GM23338 (cell line): ENCODE results near the gene CCN2. TPM values are rescaled to one million over a fixed set of nuclear protein-coding genes. Genes with fewer than 3 reads are reported as not detected.
"Not testable (repeated sequence)": the region's sequence is repeated elsewhere in the genome, so short reads cannot be mapped to it uniquely, and the experiment has no call there.

Experiments used
- ATAC-seq: fragments of 200-7000 bp; cut with Tn5 transposase; 3 replicates; pipeline ENCODE4 v1.9.1; 2020
- DNase-seq: peaks from one replicate; pipeline ENCODE4 v3.0.0-alpha.2; 2015; ENCODE audit warnings: low spot score
- H2AFZ ChIP-seq: fragments of 200-600 bp; sonication (generic); 2 replicates; pipeline ENCODE4 v1.8.0; 2016; ENCODE audit warnings: antibody characterized with exemption, mild to moderate bottlenecking, moderate library complexity
- H3F3A ChIP-seq: fragments of 200-600 bp; sonication (generic); replicated peaks from 2 replicates; pipeline ENCODE4 v1.8.0; 2017; ENCODE audit warnings: antibody characterized with exemption, mixed run types, low read depth
- H3K27ac ChIP-seq: fragments of 200-600 bp; sonication (generic); 2 replicates; pipeline ENCODE4 v1.6.1; 2016; ENCODE audit warnings: low read depth
- H3K27me3 ChIP-seq: fragments of 200-600 bp; sonication (generic); 2 replicates; pipeline ENCODE4 v1.8.0; 2016; ENCODE audit warnings: mild to moderate bottlenecking, mixed run types, moderate library complexity; ENCODE audit not compliant: insufficient read depth
- H3K36me3 ChIP-seq: fragments of 200-600 bp; sonication (generic); 2 replicates; pipeline ENCODE4 v1.8.0; 2016; ENCODE audit warnings: mild to moderate bottlenecking; ENCODE audit not compliant: insufficient read depth
- H3K4me1 ChIP-seq: fragments of 200-600 bp; sonication (generic); 2 replicates; pipeline ENCODE4 v1.8.0; 2016; ENCODE audit warnings: mild to moderate bottlenecking, moderate library complexity; ENCODE audit not compliant: insufficient read depth
- H3K4me2 ChIP-seq: fragments of 200-600 bp; sonication (generic); 2 replicates; pipeline ENCODE4 v1.7.1; 2017; ENCODE audit warnings: mixed run types
- H3K4me3 ChIP-seq: fragments of 200-600 bp; sonication (generic); 2 replicates; pipeline ENCODE4 v1.6.1; 2016; ENCODE audit warnings: mixed run types
- H3K79me2 ChIP-seq: fragments of 200-600 bp; sonication (generic); replicated peaks from 2 replicates; pipeline ENCODE4 v1.8.0; 2017; ENCODE audit warnings: mild to moderate bottlenecking; ENCODE audit not compliant: insufficient read depth
- H3K9me2 ChIP-seq: fragments of 200-600 bp; sonication (generic); 2 replicates; pipeline ENCODE4 v1.8.0; 2017; ENCODE audit not compliant: insufficient read depth
- H4K20me1 ChIP-seq: fragments of 200-600 bp; sonication (generic); replicated peaks from 2 replicates; pipeline ENCODE4 v1.8.0; 2017; ENCODE audit warnings: mild to moderate bottlenecking; ENCODE audit not compliant: insufficient read depth
- H3K27ac Mint-ChIP-seq: 2 replicates; pipeline ENCODE4 v1.8.0; 2020; ENCODE audit warnings: inconsistent platforms, mild to moderate bottlenecking, moderate library complexity, mixed read lengths
- H3K27me3 Mint-ChIP-seq: 3 replicates; pipeline ENCODE4 v1.8.0; 2022; ENCODE audit warnings: low read depth, mild to moderate bottlenecking, moderate library complexity, mixed read lengths, inconsistent platforms; ENCODE audit not compliant: insufficient read depth, poor library complexity
- H3K36me3 Mint-ChIP-seq: 3 replicates; pipeline ENCODE4 v1.8.0; 2021; ENCODE audit warnings: low read depth, mild to moderate bottlenecking, inconsistent platforms, moderate library complexity, mixed read lengths
- H3K4me1 Mint-ChIP-seq: 3 replicates; pipeline ENCODE4 v1.8.0; 2020; ENCODE audit warnings: mild to moderate bottlenecking, inconsistent platforms, mixed read lengths
- H3K4me3 Mint-ChIP-seq: 3 replicates; pipeline ENCODE4 v1.8.0; 2021; ENCODE audit warnings: moderate library complexity, mild to moderate bottlenecking, inconsistent platforms, mixed read lengths
- H3K9me3 Mint-ChIP-seq: 3 replicates; pipeline ENCODE4 v1.8.0; 2020; ENCODE audit warnings: moderate library complexity, mild to moderate bottlenecking, inconsistent platforms, mixed read lengths
- EZH2phosphoT487 ChIP-seq: fragments of 200-600 bp; sonication (generic); IDR thresholded peaks from one replicate; pipeline ENCODE4 v1.8.1; 2018; ENCODE audit warnings: antibody characterized with exemption; ENCODE audit not compliant: unreplicated experiment
- NANOG ChIP-seq: IDR thresholded peaks from 2 replicates; pipeline ENCODE4 v1.6.1; 2016; ENCODE audit warnings: antibody characterized with exemption, borderline replicate concordance
- POLR2AphosphoS5 ChIP-seq: IDR thresholded peaks from 2 replicates; pipeline ENCODE4 v1.6.1; 2016; ENCODE audit warnings: antibody characterized with exemption, low read depth
- ZNF331 ChIP-seq: fragments of 250-450 bp; sonication (Bioruptor Pico); IDR thresholded peaks from 2 replicates; pipeline ENCODE4 v1.5.0; 2020; ENCODE audit warnings: low read depth, mild to moderate bottlenecking, moderate library complexity
- polyA plus RNA-seq: library from polyadenylated mRNA; unstranded; fragments of >200 nt; fragmentation: Nextera tagmentation; extraction: Ambion mirVana; gene quantifications from 2 replicates; pipeline ENCODE4 v1.2.1, GENCODE V29; 2016
- total RNA-seq: library from RNA; depleted of rRNA; stranded (reverse); fragments of >200 nt; shearing (Covaris generic); gene quantifications from 2 replicates; pipeline ENCODE4 v1.2.3, GENCODE V29; 2014
- TF ChIP-seq, protein P1 (sequence below), 2 experiments: fragments of 200-600 bp in 1 of 2; sonication (generic) in 1 of 2; conservative IDR thresholded peaks; 2 replicates each; pipeline versions ENCODE4 v1.5.1 to v1.6.1; 2016 to 2017; ENCODE audit warnings: antibody characterized with exemption in 2 of 2, low read depth in 2 of 2, mild to moderate bottlenecking in 2 of 2, moderate library complexity in 1 of 2
- TF ChIP-seq, protein P2 (sequence below): IDR thresholded peaks from 2 replicates; pipeline ENCODE4 v1.6.1; 2016; ENCODE audit warnings: antibody characterized with exemption

Gene CCN2
- total and polyA plus RNA-seq, 2 experiments from 2014 or later = 128 to 159 TPM

DNA sequence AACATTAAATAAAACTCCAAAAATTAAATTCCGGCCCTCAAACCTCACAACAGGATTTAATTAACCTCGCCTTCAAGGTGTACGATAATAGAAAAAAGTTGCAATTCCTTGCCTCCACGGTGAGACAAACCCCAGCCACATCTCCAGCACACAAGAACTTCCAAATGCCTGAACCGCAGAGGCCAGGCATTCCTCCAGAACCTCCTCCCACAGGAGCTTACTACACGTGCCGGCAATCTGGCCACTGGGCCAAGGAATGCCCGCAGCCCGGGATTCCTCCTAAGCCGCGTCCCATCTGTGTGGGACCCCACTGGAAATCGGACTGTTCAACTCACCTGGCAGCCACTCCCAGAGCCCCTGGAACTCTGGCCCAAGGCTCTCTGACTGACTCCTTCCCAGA, 47.4 kb downstream of the CCN2 start:
- H2AFZ ChIP-seq, ATAC-seq, H4K20me1 ChIP-seq, H3K27me3 ChIP-seq, DNase-seq, H3K9me2 ChIP-seq: not testable (repeated sequence)
- Histone ChIP-seq H3K4me3 (peak overlapping the region; percentile 85), H3K27ac (peak overlapping the region; percentile 96), H3K79me2 (peaks cover 79% of the 10 kb centered on the region), H3F3A (peaks cover 18% of the 10 kb centered on the region), H3K4me1 (peaks cover 40% of the 10 kb centered on the region), H3K36me3 (peaks cover 52% of the 10 kb centered on the region), H3K4me2 (peak overlapping the region; percentile 86)
- H3K27me3 Mint-ChIP-seq = peaks cover 21% of the 10 kb centered on the region
- peaks cover 57% of the 10 kb centered on the region for H3K4me1 Mint-ChIP-seq
- peak overlapping the region; percentile 81 for H3K4me3 Mint-ChIP-seq
- TF ChIP-seq POLR2AphosphoS5 = peak; percentile 58
- H3K36me3 Mint-ChIP-seq = peaks cover 84% of the 10 kb centered on the region
- peak overlapping the region; percentile 92 for H3K27ac Mint-ChIP-seq
- H3K9me3 Mint-ChIP-seq = peaks cover 39% of the 10 kb centered on the region

DNA sequence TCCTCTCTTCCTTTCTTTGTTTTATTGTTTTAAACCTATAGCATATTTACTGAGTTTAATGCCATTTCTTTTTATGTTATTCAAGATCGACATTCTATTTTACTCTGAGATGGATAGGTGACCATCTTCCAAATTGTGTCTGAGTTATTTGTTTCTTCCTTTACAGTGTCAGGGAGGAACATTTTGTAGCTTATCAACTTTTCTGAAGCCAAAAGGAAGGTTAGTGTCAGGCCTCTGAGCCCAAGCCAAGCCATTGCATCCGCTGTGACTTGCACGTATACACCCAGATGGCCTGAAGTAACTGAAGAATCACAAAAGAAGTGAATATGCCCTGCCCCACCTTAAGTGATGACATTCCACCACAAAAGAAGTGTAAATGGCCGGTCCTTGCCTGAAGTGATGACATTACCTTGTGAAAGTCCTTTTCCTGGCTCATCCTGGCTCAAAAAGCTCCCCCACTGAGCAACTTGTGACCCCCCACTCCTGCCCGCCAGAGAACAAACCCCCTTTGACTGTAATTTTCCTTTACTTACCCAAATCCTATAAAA, 49.8 kb downstream of the CCN2 start:
- H3K36me3 Mint-ChIP-seq = peaks cover 92% of the 10 kb centered on the region
- H3K4me1 ChIP-seq = peaks cover 23% of the 10 kb centered on the region
- peak; percentile 20 for DNase-seq
- TF ChIP-seq NANOG = peak; percentile 92
- H4K20me1 ChIP-seq, H3F3A ChIP-seq, ATAC-seq, H3K9me2 ChIP-seq, H3K27me3 ChIP-seq, H2AFZ ChIP-seq: not testable (repeated sequence)
- H3K9me3 Mint-ChIP-seq = peaks cover 60% of the 10 kb centered on the region
- peak overlapping the region; percentile 85 for H3K4me3 ChIP-seq
- peaks cover 37% of the 10 kb centered on the region for H3K4me1 Mint-ChIP-seq
- H3K27ac Mint-ChIP-seq = peak overlapping the region; percentile 51
- H3K27ac ChIP-seq = peak overlapping the region; percentile 96
- peaks cover 45% of the 10 kb centered on the region; the same call in 1 of the 2 replicates for H3K36me3 ChIP-seq
- H3K27me3 Mint-ChIP-seq = peaks cover 11% of the 10 kb centered on the region
- H3K4me3 Mint-ChIP-seq = peak overlapping the region; percentile 81
- H3K79me2 ChIP-seq = peaks cover 58% of the 10 kb centered on the region
- peak overlapping the region; percentile 86 for H3K4me2 ChIP-seq

DNA sequence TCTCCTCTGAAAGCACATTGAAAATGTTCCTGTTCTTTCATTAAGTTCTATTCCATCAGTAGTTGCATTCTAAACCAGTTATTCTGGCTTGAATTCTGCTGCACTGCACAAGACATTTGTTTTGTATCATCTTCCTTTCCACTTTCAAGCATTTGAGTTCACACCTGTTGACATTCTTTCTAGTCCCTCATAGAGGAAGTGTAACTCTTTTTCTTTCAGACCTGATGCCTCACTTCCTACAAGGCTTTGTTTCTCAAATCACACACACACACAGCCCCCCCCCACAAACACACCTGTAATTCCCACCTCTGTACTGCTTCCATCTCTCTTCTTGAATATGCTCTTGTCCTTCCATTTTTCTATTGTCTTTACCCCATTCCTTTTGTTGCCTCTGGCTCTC, 50.9 kb downstream of the CCN2 start:
- Histone ChIP-seq H3K27me3 (no peaks in the 10 kb centered on the region), H3K27ac (peak overlapping the region; percentile 90), H3K9me2 (no peaks in the 10 kb centered on the region), H3K4me1 (peaks cover 17% of the 10 kb centered on the region), H3K4me3 (no peak overlapping the region), H2AFZ (no peak overlapping the region), H3K4me2 (peak overlapping the region; percentile 24), H3F3A (peaks cover 2% of the 10 kb centered on the region; the same call in 1 of the 2 replicates), H4K20me1 (0 out of 2 replicates have a peak, but pooled peaks cover 2% of the 10 kb centered on the region), H3K36me3 (peaks cover 34% of the 10 kb centered on the region; the same call in 1 of the 2 replicates), H3K79me2 (peaks cover 46% of the 10 kb centered on the region)
- Mint-ChIP-seq H3K4me1 (peaks cover 26% of the 10 kb centered on the region), H3K36me3 (peaks cover 82% of the 10 kb centered on the region), H3K27me3 (peaks cover 6% of the 10 kb centered on the region), H3K4me3 (no peak overlapping the region), H3K27ac (peak overlapping the region; percentile 5), H3K9me3 (peaks cover 62% of the 10 kb centered on the region)
- TF ChIP-seq, protein P1, sequence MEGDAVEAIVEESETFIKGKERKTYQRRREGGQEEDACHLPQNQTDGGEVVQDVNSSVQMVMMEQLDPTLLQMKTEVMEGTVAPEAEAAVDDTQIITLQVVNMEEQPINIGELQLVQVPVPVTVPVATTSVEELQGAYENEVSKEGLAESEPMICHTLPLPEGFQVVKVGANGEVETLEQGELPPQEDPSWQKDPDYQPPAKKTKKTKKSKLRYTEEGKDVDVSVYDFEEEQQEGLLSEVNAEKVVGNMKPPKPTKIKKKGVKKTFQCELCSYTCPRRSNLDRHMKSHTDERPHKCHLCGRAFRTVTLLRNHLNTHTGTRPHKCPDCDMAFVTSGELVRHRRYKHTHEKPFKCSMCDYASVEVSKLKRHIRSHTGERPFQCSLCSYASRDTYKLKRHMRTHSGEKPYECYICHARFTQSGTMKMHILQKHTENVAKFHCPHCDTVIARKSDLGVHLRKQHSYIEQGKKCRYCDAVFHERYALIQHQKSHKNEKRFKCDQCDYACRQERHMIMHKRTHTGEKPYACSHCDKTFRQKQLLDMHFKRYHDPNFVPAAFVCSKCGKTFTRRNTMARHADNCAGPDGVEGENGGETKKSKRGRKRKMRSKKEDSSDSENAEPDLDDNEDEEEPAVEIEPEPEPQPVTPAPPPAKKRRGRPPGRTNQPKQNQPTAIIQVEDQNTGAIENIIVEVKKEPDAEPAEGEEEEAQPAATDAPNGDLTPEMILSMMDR (conservative IDR thresholded peaks at IDR 0.05; ENCODE audit: low read depth in 2 of 2) = no peak
- TF ChIP-seq ZNF331 (CRISPR knock-in tag) = no peak
- TF ChIP-seq EZH2phosphoT487 = no peak
- peak; percentile 83 for TF ChIP-seq NANOG
- TF ChIP-seq, protein P2, sequence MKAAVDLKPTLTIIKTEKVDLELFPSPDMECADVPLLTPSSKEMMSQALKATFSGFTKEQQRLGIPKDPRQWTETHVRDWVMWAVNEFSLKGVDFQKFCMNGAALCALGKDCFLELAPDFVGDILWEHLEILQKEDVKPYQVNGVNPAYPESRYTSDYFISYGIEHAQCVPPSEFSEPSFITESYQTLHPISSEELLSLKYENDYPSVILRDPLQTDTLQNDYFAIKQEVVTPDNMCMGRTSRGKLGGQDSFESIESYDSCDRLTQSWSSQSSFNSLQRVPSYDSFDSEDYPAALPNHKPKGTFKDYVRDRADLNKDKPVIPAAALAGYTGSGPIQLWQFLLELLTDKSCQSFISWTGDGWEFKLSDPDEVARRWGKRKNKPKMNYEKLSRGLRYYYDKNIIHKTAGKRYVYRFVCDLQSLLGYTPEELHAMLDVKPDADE = peak; percentile 42; the same call in 1 of the 2 replicates
- DNase-seq (peak; percentile 22), ATAC-seq (no peak)
